ENCODE measurements around the gene DRAM2.
"Not testable (repeated sequence)": the region's sequence is repeated elsewhere in the genome, so short reads cannot be mapped to it uniquely, and the experiment has no call there.

DNA sequence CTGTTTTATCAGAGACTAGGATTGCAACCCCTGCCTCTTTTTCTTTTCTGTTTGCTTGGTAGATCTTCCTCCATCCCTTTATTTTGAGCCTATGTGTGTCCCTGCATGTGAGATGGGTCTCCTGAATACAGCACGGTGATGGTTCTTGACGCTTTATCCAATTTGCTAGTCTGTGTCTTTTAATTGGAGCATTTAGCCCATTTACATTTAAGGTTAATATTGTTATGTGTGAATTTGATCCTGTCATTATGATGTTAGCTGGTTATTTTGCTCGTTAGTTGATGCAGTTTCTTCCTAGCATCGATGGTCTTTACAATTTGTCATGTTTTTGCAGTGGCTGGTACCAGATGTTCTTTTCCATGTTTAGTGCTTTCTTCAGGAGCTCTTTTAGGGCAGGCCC is 62.6 kb downstream of the DRAM2 start:
- not testable (repeated sequence) for TF ChIP-seq YY1 (tag by site-specific recombination; IDR thresholded peaks at IDR 0.05)
- TF ChIP-seq, protein P1, sequence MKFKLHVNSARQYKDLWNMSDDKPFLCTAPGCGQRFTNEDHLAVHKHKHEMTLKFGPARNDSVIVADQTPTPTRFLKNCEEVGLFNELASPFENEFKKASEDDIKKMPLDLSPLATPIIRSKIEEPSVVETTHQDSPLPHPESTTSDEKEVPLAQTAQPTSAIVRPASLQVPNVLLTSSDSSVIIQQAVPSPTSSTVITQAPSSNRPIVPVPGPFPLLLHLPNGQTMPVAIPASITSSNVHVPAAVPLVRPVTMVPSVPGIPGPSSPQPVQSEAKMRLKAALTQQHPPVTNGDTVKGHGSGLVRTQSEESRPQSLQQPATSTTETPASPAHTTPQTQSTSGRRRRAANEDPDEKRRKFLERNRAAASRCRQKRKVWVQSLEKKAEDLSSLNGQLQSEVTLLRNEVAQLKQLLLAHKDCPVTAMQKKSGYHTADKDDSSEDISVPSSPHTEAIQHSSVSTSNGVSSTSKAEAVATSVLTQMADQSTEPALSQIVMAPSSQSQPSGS (tag by site-specific recombination; IDR thresholded peaks at IDR 0.05; ENCODE audit: low read depth) = not testable (repeated sequence)

Measured in HEK293 (cell line).